ENCODE results near the gene TMSB15C.

TMSB15C gene

GRCh38 chrX:104108955-104109354 is 32.9 kb upstream of the TMSB15C start:
- DNase-seq (ENCODE audit: low spot score), result no peak
- no peak for TF ChIP-seq CTCF (IDR thresholded peaks at IDR 0.05; ENCODE audit: extremely low read depth, insufficient read depth, missing control alignments)
- in situ Hi-C loops (cut with MboI; ENCODE audit: low pct_unique_long_range_greater_than_20kb, low sequenced_read_pairs, unreplicated experiment), result loop anchor here (25.0 kb wide), 1 partner anchor 272 kb away; the partner anchor contains the start of gene RAB9B

- DNase-seq (ENCODE audit: low spot score), result no peak
- in situ Hi-C loops (cut with MboI; ENCODE audit: low pct_unique_long_range_greater_than_20kb, low sequenced_read_pairs, unreplicated experiment), result loop anchor here (25.0 kb wide), 1 partner anchor 268 kb away; the partner anchor contains the start of gene RAB9B
- TF ChIP-seq CTCF (IDR thresholded peaks at IDR 0.05; ENCODE audit: extremely low read depth, insufficient read depth, missing control alignments), result no peak
These were observed 29.6 kb upstream of the TMSB15C start for GRCh38 chrX:104105330-104106262.

GRCh38 chrX:104104676-104105075 is 28.6 kb upstream of the TMSB15C start:
- TF ChIP-seq CTCF (IDR thresholded peaks at IDR 0.05; ENCODE audit: extremely low read depth, insufficient read depth, missing control alignments), result no peak
- DNase-seq (ENCODE audit: low spot score), result no peak
- in situ Hi-C loops (cut with MboI; ENCODE audit: low pct_unique_long_range_greater_than_20kb, low sequenced_read_pairs, unreplicated experiment), result loop anchor here (25.0 kb wide), 1 partner anchor 267 kb away; the partner anchor contains the start of gene RAB9B

GRCh38 chrX:104098919-104099318 is 22.9 kb upstream of the TMSB15C start:
- no peak for DNase-seq (ENCODE audit: low spot score)
- no peak for TF ChIP-seq CTCF (IDR thresholded peaks at IDR 0.05; ENCODE audit: extremely low read depth, insufficient read depth, missing control alignments)
- in situ Hi-C loops (cut with MboI; ENCODE audit: low pct_unique_long_range_greater_than_20kb, low sequenced_read_pairs, unreplicated experiment), result no loop called here

- peak; percentile 61 for TF ChIP-seq CTCF (IDR thresholded peaks at IDR 0.05; ENCODE audit: extremely low read depth, insufficient read depth, missing control alignments)
- peak; percentile 49 for DNase-seq (ENCODE audit: low spot score)
- in situ Hi-C loops (cut with MboI; ENCODE audit: low pct_unique_long_range_greater_than_20kb, low sequenced_read_pairs, unreplicated experiment), result no loop called here
These were observed 22.2 kb upstream of the TMSB15C start for GRCh38 chrX:104098151-104098808.

GRCh38 chrX:104085919-104086318 is 9.9 kb upstream of the TMSB15C start:
- DNase-seq (ENCODE audit: low spot score), result no peak
- TF ChIP-seq CTCF (IDR thresholded peaks at IDR 0.05; ENCODE audit: extremely low read depth, insufficient read depth, missing control alignments), result no peak
- in situ Hi-C loops (cut with MboI; ENCODE audit: low pct_unique_long_range_greater_than_20kb, low sequenced_read_pairs, unreplicated experiment), result no loop called here

All from GM13977 (cell line).